ENCODE results near the gene C22orf42.

DNA sequence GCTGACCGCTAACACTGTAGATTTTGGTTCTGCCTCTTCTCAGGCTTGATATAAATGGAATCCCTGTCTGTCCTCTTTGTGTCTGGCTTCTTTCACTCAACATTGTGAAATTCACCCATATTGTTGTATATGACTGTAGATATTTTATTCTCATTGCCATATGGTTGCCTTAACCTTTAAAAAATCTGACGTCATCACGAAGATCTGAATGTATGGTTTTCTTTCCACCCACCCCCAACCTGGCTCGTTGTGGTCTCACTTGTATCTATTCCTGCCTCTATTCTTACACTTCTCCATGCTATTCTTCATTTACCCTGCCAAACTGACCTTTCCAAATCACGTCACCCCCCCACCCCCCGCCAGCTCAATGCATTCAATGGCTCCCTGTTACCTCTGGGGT, 21.9 kb upstream of the C22orf42 start:
- TF ChIP-seq, protein P1, sequence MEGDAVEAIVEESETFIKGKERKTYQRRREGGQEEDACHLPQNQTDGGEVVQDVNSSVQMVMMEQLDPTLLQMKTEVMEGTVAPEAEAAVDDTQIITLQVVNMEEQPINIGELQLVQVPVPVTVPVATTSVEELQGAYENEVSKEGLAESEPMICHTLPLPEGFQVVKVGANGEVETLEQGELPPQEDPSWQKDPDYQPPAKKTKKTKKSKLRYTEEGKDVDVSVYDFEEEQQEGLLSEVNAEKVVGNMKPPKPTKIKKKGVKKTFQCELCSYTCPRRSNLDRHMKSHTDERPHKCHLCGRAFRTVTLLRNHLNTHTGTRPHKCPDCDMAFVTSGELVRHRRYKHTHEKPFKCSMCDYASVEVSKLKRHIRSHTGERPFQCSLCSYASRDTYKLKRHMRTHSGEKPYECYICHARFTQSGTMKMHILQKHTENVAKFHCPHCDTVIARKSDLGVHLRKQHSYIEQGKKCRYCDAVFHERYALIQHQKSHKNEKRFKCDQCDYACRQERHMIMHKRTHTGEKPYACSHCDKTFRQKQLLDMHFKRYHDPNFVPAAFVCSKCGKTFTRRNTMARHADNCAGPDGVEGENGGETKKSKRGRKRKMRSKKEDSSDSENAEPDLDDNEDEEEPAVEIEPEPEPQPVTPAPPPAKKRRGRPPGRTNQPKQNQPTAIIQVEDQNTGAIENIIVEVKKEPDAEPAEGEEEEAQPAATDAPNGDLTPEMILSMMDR (IDR thresholded peaks at IDR 0.05; ENCODE audit: poor library complexity), result no peak
- no peak for TF ChIP-seq EZH2phosphoT487 (IDR thresholded peaks at IDR 0.05; ENCODE audit: low read depth, severe bottlenecking, unreplicated experiment)
